ENCODE results near the gene HAAO.

DNA sequence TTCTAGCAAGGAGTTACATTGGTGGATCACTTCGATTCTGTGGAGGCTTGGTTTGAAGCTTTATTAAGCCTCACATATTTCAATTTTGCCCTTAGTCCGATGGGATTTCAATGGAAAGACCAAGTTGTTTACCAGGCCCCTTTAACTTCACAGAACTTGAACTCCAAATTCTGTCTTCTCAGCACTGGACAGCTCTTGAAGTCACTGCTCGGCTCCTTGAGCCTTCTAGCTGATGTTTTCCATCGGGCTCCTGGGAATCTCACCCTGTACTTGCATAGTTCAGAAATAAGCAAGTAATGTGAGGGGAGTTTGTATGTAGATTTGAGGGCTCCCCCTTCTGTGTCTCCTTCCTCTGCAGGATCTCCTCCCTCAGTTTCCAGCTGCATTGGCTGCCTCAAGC lies 43.5 kb downstream of the HAAO start:
- TF ChIP-seq EZH2 (optimal IDR thresholded peaks at IDR 0.05; ENCODE audit: low read depth, low read length) (no peak), EZH2phosphoT487 (IDR thresholded peaks at IDR 0.05; ENCODE audit: low read length) (no peak)

Measured in MM.1S (cell line).